CD4-positive, alpha-beta T cell treated with Interleukin-10 for 1 hour (primary cell): ENCODE data around the gene SLC30A2.

Experiments used
- DNase-seq: peaks from one replicate; pipeline ENCODE4 v3.0.0-alpha.2; 2020

Gene SLC30A2

GRCh38 chr1:26067432-26067911, 21.6 kb upstream of the SLC30A2 start, which contains the start of gene TRIM63:
TRIM63 (minus strand) TSS chr1:26067630; CDS start chr1:26067494, 136 bp downstream.
- no peak for DNase-seq

GRCh38 chr1:26066857-26067256, 20.9 kb upstream of the SLC30A2 start:
- no peak for DNase-seq

DNA sequence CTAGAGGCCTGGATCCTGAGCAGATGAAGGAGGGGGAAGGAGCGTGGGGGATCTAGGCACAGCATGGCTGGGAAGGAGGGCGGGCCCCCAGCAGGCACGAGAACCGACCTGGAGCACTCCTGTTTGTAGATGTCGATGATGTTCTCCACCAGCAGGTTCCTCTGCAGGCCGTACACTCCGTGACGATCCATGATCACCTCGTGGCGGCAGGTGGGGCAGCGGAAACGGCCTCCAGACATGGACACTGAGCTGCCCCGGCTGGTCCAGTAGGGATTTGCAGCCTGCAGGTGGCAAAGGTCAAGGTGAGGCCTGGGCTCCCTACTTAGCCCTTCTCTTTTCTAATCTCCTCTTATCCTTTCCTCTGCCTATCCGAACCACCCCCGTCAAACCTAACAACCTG, 20.2 kb upstream of the SLC30A2 start:
- no peak for DNase-seq

GRCh38 chr1:26064553-26064952, 18.6 kb upstream of the SLC30A2 start:
- DNase-seq: no peak

DNA sequence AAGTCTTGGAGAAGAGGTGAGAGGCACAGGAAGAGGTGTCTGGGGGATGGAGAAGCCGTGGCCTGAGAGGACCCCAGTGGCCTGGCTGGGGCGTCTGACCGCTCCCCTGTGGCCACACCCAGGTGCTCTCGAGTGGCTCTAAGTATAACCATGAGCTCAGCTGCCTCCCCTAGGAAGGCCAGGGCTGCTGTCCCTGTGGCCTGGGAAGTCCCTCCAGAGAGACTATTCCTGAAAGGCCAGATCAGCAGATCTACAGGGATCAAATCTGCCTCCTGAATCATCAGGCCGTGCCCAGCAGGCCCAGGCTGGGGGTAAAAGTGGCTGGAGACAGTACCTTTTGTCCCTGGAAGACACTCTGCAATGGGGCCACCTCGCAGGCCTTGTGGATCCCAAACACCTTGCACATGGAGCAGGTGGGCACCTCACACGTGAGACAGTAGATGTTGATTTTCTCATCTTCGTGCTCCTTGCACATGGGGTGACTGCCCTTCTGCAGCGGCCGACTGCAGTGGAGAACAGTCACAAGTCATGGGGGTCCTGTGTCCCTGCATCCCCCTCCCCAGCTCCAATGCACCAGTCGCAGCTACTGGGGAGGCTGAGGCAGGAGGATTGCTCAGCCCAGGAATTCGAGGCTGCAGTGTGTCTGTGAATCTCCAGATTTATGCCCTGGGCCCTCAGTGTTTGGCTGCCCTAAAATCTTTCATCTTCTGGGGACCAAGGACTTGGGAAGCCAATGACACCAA, 15.1 kb upstream of the SLC30A2 start:
- no peak for DNase-seq

DNA sequence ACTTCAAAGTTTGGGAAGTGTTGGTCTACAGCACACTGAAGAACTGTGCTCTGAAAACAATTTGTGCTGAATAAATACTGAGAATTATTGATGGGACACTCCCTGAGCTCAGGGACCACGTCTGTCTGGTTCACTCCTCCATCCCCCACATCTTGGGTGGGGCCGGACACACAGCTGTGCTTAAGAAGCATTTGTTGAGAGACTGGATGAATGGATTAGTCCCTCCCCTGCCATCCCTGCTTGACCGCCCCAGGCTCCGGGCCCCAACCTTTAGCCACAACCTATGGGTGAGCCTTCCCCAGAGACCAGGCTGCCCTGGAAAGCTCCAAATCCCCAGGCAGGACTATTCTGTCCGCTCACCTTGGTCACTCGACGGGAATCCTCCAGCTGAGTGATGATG, 14.0 kb upstream of the SLC30A2 start:
- no peak for DNase-seq

DNA sequence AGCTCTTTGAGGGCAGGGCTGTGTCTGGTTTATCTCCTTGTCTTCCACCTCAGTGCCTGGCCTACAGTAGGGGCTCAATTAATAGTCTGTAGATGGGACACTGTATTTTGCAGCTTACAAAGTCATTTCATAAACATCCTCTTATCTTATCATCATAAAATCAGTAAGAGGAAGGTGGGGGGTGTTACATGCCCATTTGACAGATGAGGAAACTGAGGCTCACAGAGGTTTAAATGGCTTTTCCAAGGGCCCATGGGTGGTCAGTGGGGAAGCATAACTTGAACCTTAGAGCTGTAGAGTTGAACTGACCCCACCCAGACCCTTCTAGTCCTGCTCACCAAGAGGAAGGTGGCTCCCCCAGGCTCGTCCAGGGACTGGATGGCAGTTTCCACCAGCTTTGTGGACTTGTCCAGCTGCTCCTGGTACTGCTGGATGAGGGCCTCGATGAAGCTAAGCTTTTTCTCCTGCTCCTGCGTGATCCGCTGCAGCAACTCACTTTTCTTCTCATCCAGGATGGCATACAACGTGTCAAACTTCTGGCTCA, 12.2 kb upstream of the SLC30A2 start:
- DNase-seq: no peak

GRCh38 chr1:26057189-26057588, 11.3 kb upstream of the SLC30A2 start:
- no peak for DNase-seq

GRCh38 chr1:26055041-26055440, 9.1 kb upstream of the SLC30A2 start:
- DNase-seq: no peak

DNA sequence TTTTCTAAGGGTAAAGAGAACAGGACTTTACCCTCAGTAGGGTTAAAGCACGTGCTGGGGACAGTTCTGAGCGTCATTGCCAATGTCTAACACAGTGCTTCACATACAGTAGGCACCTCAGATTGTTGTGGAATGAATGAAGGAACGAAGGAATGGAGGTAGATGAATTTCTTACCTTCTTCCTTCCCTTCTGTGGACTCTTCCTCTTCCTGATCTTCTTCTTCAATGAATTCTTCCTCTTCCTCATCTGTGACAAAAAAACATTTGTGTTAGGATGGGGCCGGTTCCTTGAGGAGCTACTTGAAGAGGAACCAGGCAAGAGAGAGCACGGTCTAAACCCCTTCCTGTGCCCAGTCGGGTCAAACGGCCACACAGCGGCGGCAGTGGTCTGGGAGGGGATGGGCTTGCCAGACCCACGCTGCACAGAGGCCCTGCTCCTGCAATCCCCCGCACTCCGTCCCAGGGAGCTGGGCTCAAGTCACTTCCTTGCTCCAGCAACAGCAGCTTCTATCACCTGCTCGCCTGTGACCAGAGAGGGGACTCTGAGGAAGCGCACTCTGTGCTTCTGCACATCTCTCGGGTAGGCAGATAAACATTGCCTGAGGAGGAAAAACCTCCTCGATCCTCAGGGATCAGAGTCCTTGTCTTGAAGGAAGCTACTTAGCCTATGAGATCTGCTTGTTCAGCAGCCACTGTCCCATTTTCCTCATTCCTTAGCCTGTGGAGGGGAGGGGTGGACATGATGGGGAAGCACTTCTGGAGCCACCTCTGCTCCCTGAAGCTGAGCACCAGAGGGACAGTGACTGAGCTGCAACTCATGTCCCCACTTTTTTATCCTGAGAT, 8.0 kb upstream of the SLC30A2 start:
- DNase-seq: no peak

DNA sequence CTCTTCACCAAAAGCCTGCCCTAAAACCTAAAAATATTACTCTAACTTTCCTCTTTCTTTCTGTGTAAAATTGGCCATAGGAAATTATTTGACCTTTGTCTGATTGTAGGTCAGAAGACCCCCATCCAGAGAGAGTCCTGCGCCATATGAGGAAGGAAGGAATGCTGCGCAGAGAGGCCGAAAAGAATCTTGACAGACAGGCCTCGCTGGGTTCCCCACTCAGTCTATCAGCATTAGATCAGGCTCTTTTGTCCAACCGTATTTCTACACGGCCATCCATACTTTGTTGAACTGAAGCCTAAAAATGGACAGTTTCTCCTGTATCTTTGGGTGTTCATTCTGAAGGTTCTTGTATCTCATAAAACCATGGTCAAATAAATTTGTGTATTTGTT, 4.3 kb upstream of the SLC30A2 start:
- no peak for DNase-seq

- DNase-seq: no peak
Measured at GRCh38 chr1:26049531-26050247, 3.8 kb upstream of the SLC30A2 start.

DNA sequence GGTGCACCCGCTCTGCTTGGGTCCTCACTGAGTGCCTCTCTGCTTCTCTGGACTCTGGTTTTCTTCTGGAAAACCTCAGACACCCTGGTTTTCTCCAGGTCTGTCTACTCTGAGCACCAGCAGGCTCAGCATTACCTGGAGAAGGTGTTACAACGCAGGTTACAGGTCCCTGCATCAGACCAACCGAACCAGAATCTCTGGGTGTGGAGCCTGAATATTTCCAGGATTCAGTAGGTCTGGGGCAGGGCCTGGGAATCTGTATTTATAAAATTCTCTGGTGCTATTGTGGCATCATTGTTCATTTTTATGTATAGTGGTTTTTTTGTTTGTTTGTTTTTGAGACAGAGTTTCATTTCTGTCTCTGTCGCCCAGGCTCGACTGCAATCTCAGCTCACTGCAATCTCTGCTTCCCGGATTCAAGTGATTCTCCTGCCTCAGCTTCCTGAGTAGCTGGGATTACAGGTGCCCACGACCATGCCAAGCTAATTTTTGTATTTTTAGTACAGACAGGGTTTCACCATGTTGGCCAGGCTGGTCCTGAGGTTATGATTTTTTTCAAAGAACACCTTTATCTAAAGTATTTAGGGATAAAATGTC, 1.5 kb upstream of the SLC30A2 start:
- DNase-seq: no peak

- DNase-seq: no peak
Measured at GRCh38 chr1:26046246-26047095, 553 bp upstream of the SLC30A2 start.

DNA sequence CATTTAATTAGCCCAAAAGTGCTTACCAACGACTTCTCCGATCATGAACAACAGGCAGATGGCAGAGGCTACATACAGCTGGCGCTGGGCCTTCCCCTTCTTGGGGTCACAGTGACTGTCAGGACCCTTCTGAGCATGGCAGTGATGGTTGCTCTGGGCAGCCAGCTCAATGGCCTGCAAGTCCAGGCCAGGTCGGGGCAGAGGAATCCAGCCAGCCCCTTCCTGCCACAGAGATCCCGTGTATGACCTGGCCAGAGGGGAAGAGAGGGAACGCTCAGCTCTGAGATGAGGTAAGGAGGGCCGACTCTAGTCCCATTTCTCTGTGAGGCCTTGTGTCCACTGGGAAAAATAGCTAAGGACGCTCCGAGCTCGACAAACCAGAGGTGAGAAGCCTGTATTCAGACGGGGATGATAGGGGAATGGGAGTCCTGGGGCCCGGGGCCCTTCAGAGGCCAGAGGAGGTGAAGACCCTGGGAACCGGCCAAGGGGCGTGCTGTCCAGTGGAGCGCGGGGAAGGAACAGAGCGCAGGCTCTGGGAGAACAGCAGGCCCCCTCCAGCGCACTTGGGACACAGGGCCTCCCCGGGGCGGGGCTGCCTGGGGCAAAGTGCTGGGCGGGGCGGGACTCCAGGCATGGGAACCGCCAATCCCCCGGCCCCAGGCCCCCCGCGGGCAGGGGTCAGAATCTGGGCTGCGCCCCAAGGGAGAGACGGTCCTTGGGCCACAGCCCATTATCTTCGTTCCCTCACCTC, 772 bp downstream of the SLC30A2 start:
- no peak for DNase-seq

DNA sequence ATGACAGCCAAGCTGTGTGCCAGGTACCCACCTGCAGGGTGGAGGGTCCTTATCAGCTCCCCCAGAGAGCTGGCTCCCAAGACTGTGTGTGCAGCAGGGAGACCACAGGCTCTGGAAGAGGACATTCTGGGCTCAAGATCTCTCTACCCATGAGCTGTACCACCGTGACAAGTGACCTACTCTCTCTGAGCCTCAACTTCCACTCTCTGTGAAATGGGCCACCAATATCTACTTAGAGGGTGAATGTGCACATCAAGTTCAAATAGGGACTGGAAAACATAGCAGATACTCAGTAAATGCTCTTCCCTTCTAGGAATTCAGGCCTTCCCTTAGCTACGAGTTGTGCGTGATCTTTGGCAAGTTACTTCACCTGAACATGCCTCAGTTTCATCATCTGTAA, 1.5 kb downstream of the SLC30A2 start:
- no peak for DNase-seq

DNA sequence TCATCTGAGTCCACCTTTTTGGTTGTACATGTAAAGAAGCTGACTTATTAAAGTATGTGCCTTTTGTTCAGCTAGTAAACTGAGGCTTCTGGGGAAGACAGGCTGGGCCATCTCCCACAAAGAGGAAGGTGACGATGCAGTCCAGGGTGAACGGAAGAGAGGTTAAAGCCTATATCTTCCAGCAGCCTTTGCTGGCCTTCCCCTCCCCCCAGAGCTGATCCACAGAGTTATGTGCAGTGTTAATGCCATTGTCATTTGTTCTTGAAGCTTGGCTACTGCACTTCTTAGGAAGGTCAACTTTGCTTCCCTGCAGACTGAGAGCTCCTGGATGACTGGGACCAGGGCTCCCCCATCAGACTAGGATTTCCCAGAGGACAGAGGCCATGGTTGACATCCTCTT, 2.2 kb downstream of the SLC30A2 start:
- no peak for DNase-seq

- DNase-seq: no peak
Measured at GRCh38 chr1:26041978-26042377, 3.9 kb downstream of the SLC30A2 start.

DNA sequence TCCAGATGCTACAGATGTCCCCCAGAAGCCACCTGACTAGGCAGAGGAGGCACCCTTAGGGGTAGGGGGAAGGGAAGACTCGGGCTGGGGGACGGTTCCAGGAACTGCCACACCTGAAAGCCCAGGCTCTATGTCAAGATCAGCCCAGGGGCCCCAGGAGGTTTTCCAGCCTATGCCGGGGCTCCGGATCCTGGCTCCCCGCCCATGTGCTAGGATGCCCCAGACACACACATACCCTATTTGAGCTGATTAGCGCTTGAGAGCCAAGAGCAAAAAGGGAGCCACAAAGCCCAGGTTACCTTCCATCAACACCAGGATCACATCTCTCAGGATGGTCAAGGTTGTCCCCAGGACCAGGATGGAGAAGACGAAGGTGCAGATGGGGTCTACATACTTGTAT, 4.5 kb downstream of the SLC30A2 start:
- DNase-seq: no peak

DNA sequence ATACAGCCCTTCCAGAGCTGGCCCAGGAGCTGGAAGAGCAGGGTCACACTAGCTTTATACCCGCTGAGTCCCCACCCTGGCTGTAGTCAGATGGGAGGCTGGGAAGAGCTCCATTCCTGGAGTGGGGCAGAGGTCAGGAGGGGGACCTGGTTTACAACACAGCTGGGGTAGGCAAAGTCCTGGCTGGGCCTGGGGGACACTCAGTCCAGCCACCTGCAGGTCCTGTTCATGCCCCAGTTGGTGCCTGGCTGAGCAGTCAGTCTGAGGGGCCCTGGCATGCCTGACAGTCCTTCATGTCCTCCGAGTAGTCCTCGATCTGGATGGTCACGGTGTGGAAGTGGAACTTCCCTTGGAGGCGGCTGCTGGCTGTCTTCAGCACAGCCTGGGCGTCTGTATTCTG, 7.0 kb downstream of the SLC30A2 start:
- DNase-seq: no peak

GRCh38 chr1:26038477-26038876, 7.4 kb downstream of the SLC30A2 start:
- no peak for DNase-seq
